ENCODE measurements around the gene SPOCK3. TPM values are rescaled to one million over a fixed set of nuclear protein-coding genes. Genes with fewer than 3 reads are reported as not detected.

Gene SPOCK3
- total RNA-seq, 6 experiments from 2014 or later: 0.27 to 0.95 (median 0.56) TPM; not detected in 3

GRCh38 chr4:166941629-166942028 lies 292.7 kb downstream of the SPOCK3 start:
- DNase-seq (no peak), ATAC-seq (no peak)
- no peak overlapping the region for H3K4me3 ChIP-seq
- no peaks in the 10 kb centered on the region for H3K36me3 ChIP-seq
- no peaks in the 10 kb centered on the region for H3K9me3 ChIP-seq
- H3K27ac ChIP-seq: no peak overlapping the region
- WGBS (ENCODE audit: insufficient coverage, low coverage, low lambda C conversion rate, missing lambda C conversion rate): 46% methylated on average over 6 of the region's 6 CpGs
- H3K27me3 ChIP-seq: no peaks in the 10 kb centered on the region
- intact Hi-C loops (cut with DNase I): no loop called here
- no peaks in the 10 kb centered on the region for H3K4me1 ChIP-seq
- no peak for TF ChIP-seq POLR2A (IDR thresholded peaks at IDR 0.05)
- TF ChIP-seq, protein P1, sequence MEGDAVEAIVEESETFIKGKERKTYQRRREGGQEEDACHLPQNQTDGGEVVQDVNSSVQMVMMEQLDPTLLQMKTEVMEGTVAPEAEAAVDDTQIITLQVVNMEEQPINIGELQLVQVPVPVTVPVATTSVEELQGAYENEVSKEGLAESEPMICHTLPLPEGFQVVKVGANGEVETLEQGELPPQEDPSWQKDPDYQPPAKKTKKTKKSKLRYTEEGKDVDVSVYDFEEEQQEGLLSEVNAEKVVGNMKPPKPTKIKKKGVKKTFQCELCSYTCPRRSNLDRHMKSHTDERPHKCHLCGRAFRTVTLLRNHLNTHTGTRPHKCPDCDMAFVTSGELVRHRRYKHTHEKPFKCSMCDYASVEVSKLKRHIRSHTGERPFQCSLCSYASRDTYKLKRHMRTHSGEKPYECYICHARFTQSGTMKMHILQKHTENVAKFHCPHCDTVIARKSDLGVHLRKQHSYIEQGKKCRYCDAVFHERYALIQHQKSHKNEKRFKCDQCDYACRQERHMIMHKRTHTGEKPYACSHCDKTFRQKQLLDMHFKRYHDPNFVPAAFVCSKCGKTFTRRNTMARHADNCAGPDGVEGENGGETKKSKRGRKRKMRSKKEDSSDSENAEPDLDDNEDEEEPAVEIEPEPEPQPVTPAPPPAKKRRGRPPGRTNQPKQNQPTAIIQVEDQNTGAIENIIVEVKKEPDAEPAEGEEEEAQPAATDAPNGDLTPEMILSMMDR (IDR thresholded peaks at IDR 0.05): no peak

GRCh38 chr4:166930464-166930863 lies 303.8 kb downstream of the SPOCK3 start:
- no peaks in the 10 kb centered on the region for H3K9me3 ChIP-seq
- DNase-seq (no peak), ATAC-seq (no peak)
- 10% methylated on average over 1 of the region's 1 CpG for WGBS (ENCODE audit: insufficient coverage, low coverage, low lambda C conversion rate, missing lambda C conversion rate)
- no peaks in the 10 kb centered on the region for H3K36me3 ChIP-seq
- no peak for TF ChIP-seq POLR2A (IDR thresholded peaks at IDR 0.05)
- TF ChIP-seq, protein P1 (IDR thresholded peaks at IDR 0.05): no peak
- intact Hi-C loops (cut with DNase I): no loop called here
- H3K27ac ChIP-seq: no peak overlapping the region
- no peak overlapping the region for H3K4me3 ChIP-seq
- H3K4me1 ChIP-seq: no peaks in the 10 kb centered on the region
- no peaks in the 10 kb centered on the region for H3K27me3 ChIP-seq

DNA sequence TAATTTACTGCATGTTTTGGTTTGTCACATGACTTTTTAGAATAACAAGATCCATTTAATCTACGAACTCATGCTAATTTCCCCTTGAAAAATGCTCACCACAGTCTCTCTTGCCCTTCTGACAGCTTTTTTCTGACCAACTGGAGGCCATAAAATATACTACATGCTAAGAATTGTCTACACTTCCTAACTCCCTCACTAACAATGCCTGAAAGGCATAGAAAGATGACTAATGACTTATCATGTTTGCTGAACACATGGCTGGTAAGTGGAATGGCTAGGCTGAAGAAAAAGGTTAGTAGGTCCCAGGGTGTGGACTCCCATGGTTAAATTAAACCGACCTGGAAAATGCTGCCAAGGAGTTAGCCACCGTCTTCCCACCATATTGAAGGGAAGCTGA lies 309.9 kb downstream of the SPOCK3 start:
- 37% methylated on average over 3 of the region's 3 CpGs for WGBS (ENCODE audit: insufficient coverage, low coverage, low lambda C conversion rate, missing lambda C conversion rate)
- ATAC-seq: no peak

DNA sequence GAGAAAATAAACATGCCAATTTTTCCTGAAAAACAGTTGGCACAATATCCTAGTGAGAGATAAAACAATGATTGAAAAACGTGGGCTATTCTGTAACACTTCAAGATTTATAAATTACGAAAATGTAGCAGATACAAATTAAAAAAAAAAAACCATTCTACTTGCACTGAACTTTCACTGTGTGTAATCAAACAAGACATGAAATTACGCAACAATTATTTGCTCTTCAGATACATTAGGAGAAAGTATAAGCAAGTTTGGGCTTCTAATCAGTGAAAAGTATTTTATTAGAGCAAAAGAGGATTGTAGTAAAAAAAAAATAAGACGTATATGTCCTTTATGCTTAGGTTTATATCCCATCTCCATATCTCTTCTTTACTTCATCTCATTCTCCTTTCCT lies 320.4 kb downstream of the SPOCK3 start:
- intact Hi-C loops (cut with DNase I): no loop called here
- H3K27ac ChIP-seq: no peak overlapping the region
- H3K4me1 ChIP-seq: no peaks in the 10 kb centered on the region
- H3K9me3 ChIP-seq: no peaks in the 10 kb centered on the region
- ATAC-seq: no peak
- H3K36me3 ChIP-seq: no peaks in the 10 kb centered on the region
- H3K4me3 ChIP-seq: no peak overlapping the region
- 39% methylated on average over 4 of the region's 4 CpGs for WGBS (ENCODE audit: insufficient coverage, low coverage, low lambda C conversion rate, missing lambda C conversion rate)
- DNase-seq: no peak
- no peak for TF ChIP-seq POLR2A (IDR thresholded peaks at IDR 0.05)
- TF ChIP-seq, protein P1 (IDR thresholded peaks at IDR 0.05): no peak
- no peaks in the 10 kb centered on the region for H3K27me3 ChIP-seq

More for the DNA sequence above, 309.9 kb downstream of the SPOCK3 start:
- Histone ChIP-seq H3K4me1 (no peaks in the 10 kb centered on the region), H3K36me3 (no peaks in the 10 kb centered on the region), H3K27me3 (no peaks in the 10 kb centered on the region), H3K4me3 (no peak overlapping the region), H3K9me3 (no peaks in the 10 kb centered on the region), H3K27ac (no peak overlapping the region)
- TF ChIP-seq, protein P1 (IDR thresholded peaks at IDR 0.05): no peak
- no peak for TF ChIP-seq POLR2A (IDR thresholded peaks at IDR 0.05)
- DNase-seq: no peak
- intact Hi-C loops (cut with DNase I): no loop called here

GRCh38 chr4:166903408-166903807 lies 330.9 kb downstream of the SPOCK3 start:
- Histone ChIP-seq H3K36me3 (no peaks in the 10 kb centered on the region), H3K27me3 (no peaks in the 10 kb centered on the region), H3K27ac (no peak overlapping the region), H3K4me3 (no peak overlapping the region), H3K4me1 (no peaks in the 10 kb centered on the region), H3K9me3 (no peaks in the 10 kb centered on the region)
- intact Hi-C loops (cut with DNase I): no loop called here
- ATAC-seq: no peak
- no peak for TF ChIP-seq POLR2A (IDR thresholded peaks at IDR 0.05)
- TF ChIP-seq, protein P1 (IDR thresholded peaks at IDR 0.05): no peak
- WGBS (ENCODE audit: insufficient coverage, low coverage, low lambda C conversion rate, missing lambda C conversion rate): 63% methylated on average over 5 of the region's 5 CpGs
- no peak for DNase-seq

Data from right lobe of liver (tissue), 6 donors.